Upper lobe of left lung (tissue), 6 donors: ENCODE measurements around the gene THEM4. TPM values are rescaled to one million over a fixed set of nuclear protein-coding genes. Genes with fewer than 3 reads are reported as not detected.

ENCODE experiments used
- ATAC-seq, 2 donors: fragments of 200-7000 bp; cut with Tn5 transposase; one replicate each; pipeline ENCODE4 v1.9.1; 2022; ENCODE audit warnings: mild to moderate bottlenecking in 2 of 2, moderate library complexity in 2 of 2; ENCODE audit not compliant: low FRiP score in 2 of 2
- DNase-seq, 2 donors: peaks; one replicate each; pipeline ENCODE4 v3.0.0-alpha.2; 2019 to 2020
- H3K27ac ChIP-seq, 4 donors: fragments of 200-600 bp; sonication (generic); one replicate each; pipeline ENCODE4 v1.5.1; 2016 to 2019
- H3K27me3 ChIP-seq, 4 donors: fragments of 200-600 bp; sonication (generic); one replicate each; pipeline ENCODE4 v1.5.1; 2017 to 2019
- H3K36me3 ChIP-seq, 4 donors: fragments of 200-600 bp; sonication (generic); one replicate each; pipeline ENCODE4 v1.5.1; 2016 to 2019
- H3K4me1 ChIP-seq, 4 donors: fragments of 200-600 bp; sonication (generic); one replicate each; pipeline ENCODE4 v1.5.1; 2018 to 2019
- H3K4me3 ChIP-seq, 4 donors: fragments of 200-600 bp; sonication (generic); one replicate each; pipeline ENCODE4 v1.5.1; 2017 to 2019; ENCODE audit warnings: mild to moderate bottlenecking in 2 of 4, moderate library complexity in 1 of 4
- H3K9me3 ChIP-seq, 4 donors: fragments of 200-600 bp; sonication (generic); one replicate each; pipeline ENCODE4 v1.5.1; 2018 to 2019
- CTCF ChIP-seq, 6 experiments: fragments of 450-650 bp in 4 of 6; fragments of 200-600 bp in 2 of 6; sonication (generic) in 2 of 6; IDR thresholded peaks; one replicate each; pipeline ENCODE4 v1.5.1; 2016 to 2019; ENCODE audit warnings: antibody characterized with exemption in 6 of 6
- EP300 ChIP-seq, 4 donors: sonication (generic); formaldehyde crosslinking; IDR thresholded peaks; one replicate each; pipeline ENCODE4 v1.5.1; 2017; ENCODE audit warnings: antibody characterized with exemption in 4 of 4, control low read depth in 2 of 4
- POLR2A ChIP-seq, 4 donors: fragments of 450-650 bp; IDR thresholded peaks; one replicate each; pipeline ENCODE4 v1.5.1; 2016 to 2017; ENCODE audit warnings: antibody characterized with exemption in 4 of 4, mild to moderate bottlenecking in 2 of 4
- POLR2AphosphoS5 ChIP-seq, 2 donors: sonication (generic); formaldehyde crosslinking; IDR thresholded peaks; one replicate each; pipeline ENCODE4 v1.5.1; 2017; ENCODE audit warnings: antibody characterized with exemption in 2 of 2
- WGBS, 2 donors: methylation state at CpG; one replicate each; pipeline ENCODE4 v1.1.5; 2017 to 2018; 5-methylcytosine and 5-hydroxymethylcytosine counted together
- total RNA-seq, 6 donors: library from RNA; depleted of rRNA in 4 of 6; stranded (reverse); fragments of >200 nt in 4 of 6; gene quantifications; one replicate each; pipeline versions ENCODE4 v1.1.0 to v1.2.1, GENCODE V29; 2016 to 2021
- donor health status: DM: no; HTN: no; CAD: no; lungs with moderate emphysema.
- donor health status: DM: no; HTN: yes; CAD: no; lungs with severe emphysema.

The THEM4 gene
- 10 to 100 TPM; 11.9 to 39.8 (median 15.5) TPM for total RNA-seq

- H3K36me3 ChIP-seq = no peaks in the 10 kb centered on the region
- peak within 1 kb of the TSS; percentile 83 to 95 (median 88) for H3K27ac ChIP-seq
- no peaks in the 10 kb centered on the region for H3K27me3 ChIP-seq
- H3K9me3 ChIP-seq = peaks cover 0 to 10% (median 8%) of the 10 kb centered on the region in 4 donors
- peaks cover 6 to 16% (median 11%) of the 10 kb centered on the region in 4 donors for H3K4me1 ChIP-seq
- peak within 1 kb of the TSS; percentile 45 to 84 (median 70) for H3K4me3 ChIP-seq
- TF ChIP-seq POLR2AphosphoS5 (IDR thresholded peaks at IDR 0.05) (peak; percentile 44 to 94), CTCF (IDR thresholded peaks at IDR 0.05) (peak in 4 of 6 experiments; percentile 43 to 65 (median 56)), POLR2A (IDR thresholded peaks at IDR 0.05) (peak; percentile 51 to 87 (median 69)), EP300 (IDR thresholded peaks at IDR 0.05) (no peak)
- DNase-seq (peak; percentile 98 to 99), ATAC-seq (peak; percentile 100)
- WGBS, 2 donors = 4 to 10% methylated on average over 16 to 32 of the region's 73 CpGs
These were observed at the start of gene THEM4 for GRCh38 chr1:151909167-151910149. Gene THEM4 (minus strand): TSS chr1:151909511. CDS start chr1:151909458, 53 bp downstream.

- no peaks in the 10 kb centered on the region for H3K9me3 ChIP-seq
- no peak for DNase-seq
- H3K4me1 ChIP-seq = peaks cover 10 to 24% (median 18%) of the 10 kb centered on the region in 4 donors
- WGBS, 2 donors = 65 to 68% methylated on average over 2 of the region's 2 CpGs
- no peak overlapping the region for H3K27ac ChIP-seq
- no peak overlapping the region for H3K4me3 ChIP-seq
- no peak for ATAC-seq
- no peaks in the 10 kb centered on the region for H3K27me3 ChIP-seq
- H3K36me3 ChIP-seq = no peaks in the 10 kb centered on the region
- TF ChIP-seq EP300 (IDR thresholded peaks at IDR 0.05) (no peak), CTCF (IDR thresholded peaks at IDR 0.05) (no peak), POLR2AphosphoS5 (IDR thresholded peaks at IDR 0.05) (no peak), POLR2A (IDR thresholded peaks at IDR 0.05) (no peak)
These were observed 49.6 kb upstream of the THEM4 start for GRCh38 chr1:151958959-151959358.

- Histone ChIP-seq H3K9me3 (no peaks in the 10 kb centered on the region), H3K27me3 (no peaks in the 10 kb centered on the region), H3K4me3 (no peak overlapping the region), H3K4me1 (peaks cover 10 to 22% (median 13%) of the 10 kb centered on the region in 4 donors), H3K27ac (no peak overlapping the region), H3K36me3 (no peaks in the 10 kb centered on the region)
- 90% methylated on average over 3 of the region's 3 CpGs for WGBS, 2 donors
- TF ChIP-seq CTCF (IDR thresholded peaks at IDR 0.05) (no peak), POLR2A (IDR thresholded peaks at IDR 0.05) (no peak), EP300 (IDR thresholded peaks at IDR 0.05) (no peak), POLR2AphosphoS5 (IDR thresholded peaks at IDR 0.05) (no peak)
- ATAC-seq (no peak), DNase-seq (no peak)
These were observed 47.7 kb upstream of the THEM4 start for GRCh38 chr1:151956957-151957497.

GRCh38 chr1:151953409-151954094 is 44.2 kb upstream of the THEM4 start:
- TF ChIP-seq POLR2AphosphoS5 (IDR thresholded peaks at IDR 0.05) = no peak
- no peak for TF ChIP-seq POLR2A (IDR thresholded peaks at IDR 0.05)
- TF ChIP-seq CTCF (IDR thresholded peaks at IDR 0.05) = no peak
- no peak for TF ChIP-seq EP300 (IDR thresholded peaks at IDR 0.05)
- Histone ChIP-seq H3K4me1 (no peaks in the 10 kb centered on the region), H3K4me3 (no peak overlapping the region), H3K36me3 (no peaks in the 10 kb centered on the region), H3K9me3 (no peaks in the 10 kb centered on the region), H3K27me3 (no peaks in the 10 kb centered on the region), H3K27ac (no peak overlapping the region)
- no peak for ATAC-seq
- DNase-seq = no peak
- WGBS, 2 donors = 76 to 88% methylated on average over 7 of the region's 7 CpGs
